Endothelial cell (in vitro differentiated cells): ENCODE results near the gene SIDT2. TPM values are rescaled to one million over a fixed set of nuclear protein-coding genes. Genes with fewer than 3 reads are reported as not detected.

Source experiments
- DNase-seq: peaks from one replicate; pipeline ENCODE4 v3.0.0; 2021; ENCODE audit warnings: low spot score
- H3K27ac Mint-ChIP-seq: one replicate; pipeline ENCODE4 v1.8.0; 2021; ENCODE audit warnings: mixed read lengths, inconsistent platforms; ENCODE audit not compliant: unreplicated experiment
- H3K27me3 Mint-ChIP-seq: one replicate; pipeline ENCODE4 v1.8.0; 2021; ENCODE audit warnings: mild to moderate bottlenecking, moderate library complexity, mixed read lengths, inconsistent platforms; ENCODE audit not compliant: unreplicated experiment
- H3K36me3 Mint-ChIP-seq: one replicate; pipeline ENCODE4 v1.8.0; 2021; ENCODE audit warnings: mild to moderate bottlenecking, low read depth, mixed read lengths, inconsistent platforms; ENCODE audit not compliant: unreplicated experiment
- H3K4me1 Mint-ChIP-seq: one replicate; pipeline ENCODE4 v1.8.0; 2021; ENCODE audit warnings: mild to moderate bottlenecking, mixed read lengths, inconsistent platforms; ENCODE audit not compliant: unreplicated experiment
- H3K4me3 Mint-ChIP-seq: one replicate; pipeline ENCODE4 v1.8.0; 2021; ENCODE audit warnings: mild to moderate bottlenecking, mixed read lengths, inconsistent platforms; ENCODE audit not compliant: unreplicated experiment
- H3K9me3 Mint-ChIP-seq: one replicate; pipeline ENCODE4 v1.8.0; 2021; ENCODE audit warnings: mixed read lengths, inconsistent platforms; ENCODE audit not compliant: unreplicated experiment
- CTCF ChIP-seq: fragments of 200-600 bp; sonication (generic); IDR thresholded peaks from one replicate; pipeline ENCODE4 v1.5.0; 2021; ENCODE audit warnings: antibody characterized with exemption; ENCODE audit not compliant: unreplicated experiment
- total RNA-seq: library from RNA; stranded (reverse); fragmentation: NEBNext Ultra II Directional; extraction: Animal tissue kit (Norgen Biotek cat#: 25700); gene quantifications from one replicate; pipeline ENCODE4 v1.2.1, GENCODE V29; 2021; ENCODE audit not compliant: unreplicated experiment

Gene SIDT2
- total RNA-seq, 1 donor from 2014 or later, result 41.3 TPM

GRCh38 chr11:117177534-117178209 lies 871 bp upstream of the SIDT2 start:
- no peak for DNase-seq
- Mint-ChIP-seq H3K4me3 (peak overlapping the region; percentile 90), H3K4me1 (peaks cover 35% of the 10 kb centered on the region), H3K9me3 (no peaks in the 10 kb centered on the region), H3K27ac (peak overlapping the region; percentile 95), H3K27me3 (peaks cover 2% of the 10 kb centered on the region), H3K36me3 (peaks cover 1% of the 10 kb centered on the region)
- TF ChIP-seq CTCF, result no peak

- TF ChIP-seq CTCF, result no peak
- Mint-ChIP-seq H3K9me3 (no peaks in the 10 kb centered on the region), H3K4me3 (peak overlapping the region; percentile 96), H3K4me1 (peaks cover 24% of the 10 kb centered on the region), H3K27me3 (peaks cover 5% of the 10 kb centered on the region), H3K36me3 (peaks cover 12% of the 10 kb centered on the region), H3K27ac (peak overlapping the region; percentile 64)
- peak; percentile 46 for DNase-seq
Observed at GRCh38 chr11:117179048-117179999, 781 bp downstream of the SIDT2 start.

- H3K27me3 Mint-ChIP-seq, result peaks cover 5% of the 10 kb centered on the region
Observed at GRCh38 chr11:117180020-117180419, 1.5 kb downstream of the SIDT2 start.

GRCh38 chr11:117180661-117181585 lies 2.4 kb downstream of the SIDT2 start:
- TF ChIP-seq CTCF, result peak; percentile 42
- Mint-ChIP-seq H3K4me1 (peaks cover 24% of the 10 kb centered on the region), H3K9me3 (no peaks in the 10 kb centered on the region), H3K36me3 (peaks cover 15% of the 10 kb centered on the region), H3K27ac (no peak overlapping the region), H3K27me3 (peaks cover 9% of the 10 kb centered on the region), H3K4me3 (peak overlapping the region; percentile 72)
- DNase-seq, result peak; percentile 81

More at GRCh38 chr11:117180020-117180419, 1.5 kb downstream of the SIDT2 start:
- Mint-ChIP-seq H3K4me3 (peak overlapping the region; percentile 72), H3K27ac (no peak overlapping the region), H3K9me3 (no peaks in the 10 kb centered on the region), H3K4me1 (peaks cover 24% of the 10 kb centered on the region), H3K36me3 (peaks cover 12% of the 10 kb centered on the region)
- TF ChIP-seq CTCF, result no peak
- no peak for DNase-seq
